Ishikawa (cell line): ENCODE results near the gene HIF3A.

Experiments
- CEBPB ChIP-seq: IDR thresholded peaks from 2 replicates; pipeline ENCODE4 v1.6.1; 2012
- CREB1 ChIP-seq: IDR thresholded peaks from 2 replicates; pipeline ENCODE4 v1.6.1; 2012; ENCODE audit warnings: low read depth
- EGR1 ChIP-seq: IDR thresholded peaks from 2 replicates; pipeline ENCODE4 v1.6.1; 2012
- EP300 ChIP-seq: IDR thresholded peaks from 2 replicates; pipeline ENCODE4 v1.6.1; 2012; ENCODE audit warnings: borderline replicate concordance
- RAD21 ChIP-seq: IDR thresholded peaks from 2 replicates; pipeline ENCODE4 v1.6.1; 2012; ENCODE audit warnings: low read depth
- REST ChIP-seq: IDR thresholded peaks from 2 replicates; pipeline ENCODE4 v1.6.1; 2012; ENCODE audit warnings: low read depth, mild to moderate bottlenecking
- TAF1 ChIP-seq: IDR thresholded peaks from 2 replicates; pipeline ENCODE4 v1.6.1; 2012; ENCODE audit warnings: low read depth, mild to moderate bottlenecking
- TCF12 ChIP-seq: IDR thresholded peaks from 2 replicates; pipeline ENCODE4 v1.6.1; 2012; ENCODE audit warnings: low read depth
- TEAD4 ChIP-seq: IDR thresholded peaks from 2 replicates; pipeline ENCODE4 v1.6.1; 2012
- USF1 ChIP-seq: IDR thresholded peaks from 2 replicates; pipeline ENCODE4 v1.6.1; 2012
- YY1 ChIP-seq: IDR thresholded peaks from 2 replicates; pipeline ENCODE4 v1.6.1; 2012; ENCODE audit warnings: low read depth

- TF ChIP-seq RAD21 (no peak), EP300 (no peak), YY1 (no peak), REST (no peak), USF1 (no peak), TEAD4 (no peak), CEBPB (no peak), CREB1 (no peak), TAF1 (no peak), EGR1 (no peak), TCF12 (no peak)
Measured at GRCh38 chr19:46317339-46317738, 20.5 kb downstream of the HIF3A start.
